Measurements from ENCODE around the gene TMPRSS4. TPM values are rescaled to one million over a fixed set of nuclear protein-coding genes. Genes with fewer than 3 reads are reported as not detected.
A peak's percentile ranks its signal among the peaks of the same experiment; 100 is the strongest.

Gene TMPRSS4
- total RNA-seq, 1 donor from 2014 or later = not detected

GRCh38 chr11:118149493-118149892, 72.6 kb downstream of the TMPRSS4 start:
- Mint-ChIP-seq H3K36me3 (ENCODE audit: unreplicated experiment) (no peaks in the 10 kb centered on the region), H3K9me3 (ENCODE audit: unreplicated experiment) (peaks cover 5% of the 10 kb centered on the region), H3K27ac (ENCODE audit: unreplicated experiment) (no peak overlapping the region), H3K27me3 (ENCODE audit: unreplicated experiment) (peaks cover 13% of the 10 kb centered on the region), H3K4me3 (ENCODE audit: unreplicated experiment) (no peak overlapping the region), H3K4me1 (ENCODE audit: low read depth, unreplicated experiment) (peaks cover 14% of the 10 kb centered on the region)
- DNase-seq = no peak
- TF ChIP-seq CTCF (IDR thresholded peaks at IDR 0.05; ENCODE audit: partially characterized antibody, unreplicated experiment) = no peak

GRCh38 chr11:118151431-118151830, 74.6 kb downstream of the TMPRSS4 start:
- Mint-ChIP-seq H3K4me1 (ENCODE audit: low read depth, unreplicated experiment) (peaks cover 22% of the 10 kb centered on the region), H3K36me3 (ENCODE audit: unreplicated experiment) (no peaks in the 10 kb centered on the region), H3K27ac (ENCODE audit: unreplicated experiment) (no peak overlapping the region), H3K4me3 (ENCODE audit: unreplicated experiment) (no peak overlapping the region), H3K9me3 (ENCODE audit: unreplicated experiment) (peaks cover 3% of the 10 kb centered on the region), H3K27me3 (ENCODE audit: unreplicated experiment) (peaks cover 14% of the 10 kb centered on the region)
- no peak for DNase-seq
- no peak for TF ChIP-seq CTCF (IDR thresholded peaks at IDR 0.05; ENCODE audit: partially characterized antibody, unreplicated experiment)

- H3K27ac Mint-ChIP-seq (ENCODE audit: unreplicated experiment) = no peak overlapping the region
- no peaks in the 10 kb centered on the region for H3K36me3 Mint-ChIP-seq (ENCODE audit: unreplicated experiment)
- peaks cover 2% of the 10 kb centered on the region for H3K9me3 Mint-ChIP-seq (ENCODE audit: unreplicated experiment)
- peaks cover 23% of the 10 kb centered on the region for H3K4me1 Mint-ChIP-seq (ENCODE audit: low read depth, unreplicated experiment)
- TF ChIP-seq CTCF (IDR thresholded peaks at IDR 0.05; ENCODE audit: partially characterized antibody, unreplicated experiment) = no peak
- no peak for DNase-seq
- peak overlapping the region; percentile 77 for H3K4me3 Mint-ChIP-seq (ENCODE audit: unreplicated experiment)
- H3K27me3 Mint-ChIP-seq (ENCODE audit: unreplicated experiment) = peaks cover 18% of the 10 kb centered on the region
Measured at GRCh38 chr11:118152020-118152551, 75.2 kb downstream of the TMPRSS4 start.

GRCh38 chr11:118152552-118153471, 75.9 kb downstream of the TMPRSS4 start, which contains the start of gene SCN4B:
TSS of gene SCN4B (minus strand) at chr11:118152823. CDS start at chr11:118152673, 150 bp downstream.
- no peak for TF ChIP-seq CTCF (IDR thresholded peaks at IDR 0.05; ENCODE audit: partially characterized antibody, unreplicated experiment)
- Mint-ChIP-seq H3K4me1 (ENCODE audit: low read depth, unreplicated experiment) (peaks cover 19% of the 10 kb centered on the region), H3K9me3 (ENCODE audit: unreplicated experiment) (peaks cover 2% of the 10 kb centered on the region), H3K36me3 (ENCODE audit: unreplicated experiment) (no peaks in the 10 kb centered on the region), H3K27ac (ENCODE audit: unreplicated experiment) (no peak within 1 kb of the TSS), H3K4me3 (ENCODE audit: unreplicated experiment) (peak within 1 kb of the TSS; percentile 78), H3K27me3 (ENCODE audit: unreplicated experiment) (peaks cover 23% of the 10 kb centered on the region)
- peak; percentile 80 for DNase-seq

- DNase-seq = no peak
- peak overlapping the region; percentile 35 for H3K4me3 Mint-ChIP-seq (ENCODE audit: unreplicated experiment)
- H3K27me3 Mint-ChIP-seq (ENCODE audit: unreplicated experiment) = peaks cover 25% of the 10 kb centered on the region
- peaks cover 17% of the 10 kb centered on the region for H3K4me1 Mint-ChIP-seq (ENCODE audit: low read depth, unreplicated experiment)
- TF ChIP-seq CTCF (IDR thresholded peaks at IDR 0.05; ENCODE audit: partially characterized antibody, unreplicated experiment) = no peak
- H3K9me3 Mint-ChIP-seq (ENCODE audit: unreplicated experiment) = peaks cover 2% of the 10 kb centered on the region
- no peaks in the 10 kb centered on the region for H3K36me3 Mint-ChIP-seq (ENCODE audit: unreplicated experiment)
- H3K27ac Mint-ChIP-seq (ENCODE audit: unreplicated experiment) = no peak overlapping the region
Measured at GRCh38 chr11:118153516-118153915, 76.6 kb downstream of the TMPRSS4 start.
